HCT116 (cell line): Measurements from ENCODE around the gene C1QTNF12. TPM values are rescaled to one million over a fixed set of nuclear protein-coding genes. Genes with fewer than 3 reads are reported as not detected.

Source experiments
- ATAC-seq: fragments of 200-7000 bp; cut with Tn5 transposase; 2 replicates; pipeline ENCODE4 v1.9.1; 2020; ENCODE audit warnings: mild to moderate bottlenecking, moderate library complexity
- BruUV-seq: library from RNA; stranded (reverse); fragments of 400-500 nt; replicated peaks from 2 replicates; lab custom pipeline; 2021; lab: Mats Ljungman, UMichigan
- CTCF ChIA-PET: fragments of 300-600 bp; sonication (Branson Sonifier 250); formaldehyde crosslinking; loops from one replicate; lab custom pipeline; 2021; ENCODE audit warnings: antibody characterized with exemption; lab: Charles Lee
- POLR2A ChIA-PET: fragments of 300-600, 350-600 bp; sonication (Branson Sonifier 250); formaldehyde crosslinking; loops from one replicate; lab custom pipeline; 2021; ENCODE audit warnings: antibody characterized with exemption; lab: Charles Lee
- RAD21 ChIA-PET, 2 experiments: fragments of 300-600 bp; sonication (Branson Sonifier 250); formaldehyde crosslinking; loops; one replicate each; lab custom pipeline; 2023; ENCODE audit warnings: low total read pairs in 2 of 2; ENCODE audit not compliant: uncharacterized antibody in 2 of 2, unreplicated experiment in 2 of 2, low non-redundant PET in 1 of 2; lab: Charles Lee
- DNase-seq: peaks from one replicate; pipeline ENCODE4 v3.0.0-alpha.2; 2010; ENCODE audit warnings: low read depth, low spot score
- H2AFZ ChIP-seq: fragments of 200-600 bp; shearing (Covaris generic), sonication (generic); 2 replicates; pipeline ENCODE4 v1.6.1; 2017; ENCODE audit warnings: low read depth, mixed run types, mixed read lengths, antibody characterized with exemption, low read length; ENCODE audit not compliant: poor library complexity, severe bottlenecking
- H3K27ac ChIP-seq: 2 replicates; pipeline ENCODE4 v1.5.1; 2012; ENCODE audit warnings: low read depth, low read length
- H3K27me3 ChIP-seq: fragments of 200-600 bp; sonication (generic); 2 replicates; pipeline ENCODE4 v1.6.1; 2016; ENCODE audit warnings: mixed run types, low read length, mixed read lengths; ENCODE audit not compliant: insufficient read depth
- H3K36me3 ChIP-seq, 2 experiments: fragments of 200-500 bp in 1 of 2; fragments of 200-600 bp in 1 of 2; sonication (Bioruptor generic) in 1 of 2; sonication (generic) in 1 of 2; 2 replicates each; pipeline versions ENCODE4 v1.5.1 to v1.6.1; 2014 to 2016; ENCODE audit warnings: low read length in 2 of 2, inconsistent platforms in 1 of 2, mixed read lengths in 1 of 2, mixed run types in 1 of 2; ENCODE audit not compliant: insufficient read depth in 2 of 2, control insufficient read depth in 1 of 2
- H3K4me1 ChIP-seq, 2 experiments: fragments of 200-600 bp in 1 of 2; sonication (generic) in 1 of 2; 2 replicates each; pipeline versions ENCODE4 v1.5.1 to v1.6.1; 2012 to 2017; ENCODE audit warnings: low read length in 2 of 2, inconsistent platforms in 1 of 2, mild to moderate bottlenecking in 1 of 2, mixed read lengths in 1 of 2, mixed run types in 1 of 2, moderate library complexity in 1 of 2; ENCODE audit not compliant: insufficient read depth in 2 of 2, control insufficient read depth in 1 of 2
- H3K4me2 ChIP-seq: fragments of 200-600 bp; sonication (generic); 2 replicates; pipeline ENCODE4 v1.6.1; 2017; ENCODE audit warnings: mixed run types, low read length, mixed read lengths
- H3K4me3 ChIP-seq, 2 experiments: fragments of 200-600 bp in 1 of 2; sonication (generic) in 1 of 2; replicated peaks in 1 of 2; 2 replicates each; pipeline ENCODE4 v1.5.1; 2011 to 2016; ENCODE audit warnings: low read length in 2 of 2, control low read depth in 1 of 2, low read depth in 1 of 2, mild to moderate bottlenecking in 1 of 2, mixed read lengths in 1 of 2, mixed run types in 1 of 2
- H3K79me2 ChIP-seq: fragments of 200-600 bp; sonication (generic); 2 replicates; pipeline ENCODE4 v1.6.1; 2017; ENCODE audit warnings: mild to moderate bottlenecking, mixed run types, low read length, moderate library complexity, mixed read lengths; ENCODE audit not compliant: insufficient read depth
- H3K9ac ChIP-seq: fragments of 200-600 bp; sonication (generic); 2 replicates; pipeline ENCODE4 v1.6.1; 2016; ENCODE audit warnings: low read length, mixed read lengths
- H3K9me2 ChIP-seq: fragments of 200-600 bp; sonication (generic), shearing (Covaris generic); 2 replicates; pipeline ENCODE4 v1.6.1; 2017; ENCODE audit warnings: mixed run types, mild to moderate bottlenecking, moderate library complexity; ENCODE audit not compliant: insufficient read depth
- H3K9me3 ChIP-seq, 2 experiments: fragments of 200-500 bp in 1 of 2; fragments of 200-600 bp in 1 of 2; sonication (Bioruptor generic) in 1 of 2; sonication (generic) in 1 of 2; 2 replicates each; pipeline ENCODE4 v1.6.1; 2014 to 2017; ENCODE audit warnings: low read length in 2 of 2, mixed read lengths in 2 of 2, inconsistent platforms in 1 of 2, low read depth in 1 of 2, mild to moderate bottlenecking in 1 of 2, mixed run types in 1 of 2, moderate library complexity in 1 of 2; ENCODE audit not compliant: control insufficient read depth in 1 of 2, insufficient read depth in 1 of 2
- H4K20me1 ChIP-seq: fragments of 200-600 bp; sonication (generic), shearing (Covaris generic); 2 replicates; pipeline ENCODE4 v1.6.1; 2017; ENCODE audit warnings: mixed run types, mild to moderate bottlenecking, moderate library complexity; ENCODE audit not compliant: insufficient read depth
- CBX3 ChIP-seq: IDR thresholded peaks from 2 replicates; pipeline ENCODE4 v1.6.1; 2012; ENCODE audit warnings: low read depth
- CEBPB ChIP-seq: IDR thresholded peaks from 2 replicates; pipeline ENCODE4 v1.6.1; 2012; ENCODE audit warnings: low read depth
- EGR1 ChIP-seq: IDR thresholded peaks from 2 replicates; pipeline ENCODE4 v1.6.1; 2012; ENCODE audit warnings: low read depth
- ELF1 ChIP-seq: IDR thresholded peaks from 2 replicates; pipeline ENCODE4 v1.6.1; 2012; ENCODE audit warnings: low read depth, borderline replicate concordance
- EZH2phosphoT487 ChIP-seq: fragments of 200-600 bp; IDR thresholded peaks from 2 replicates; pipeline ENCODE4 v1.6.1; 2018; ENCODE audit warnings: antibody characterized with exemption, borderline replicate concordance
- FOSL1 ChIP-seq: IDR thresholded peaks from 2 replicates; pipeline ENCODE4 v1.6.1; 2012; ENCODE audit warnings: low read depth
- JUND ChIP-seq: IDR thresholded peaks from 2 replicates; pipeline ENCODE4 v1.6.1; 2012
- POLR2A ChIP-seq: IDR thresholded peaks from 2 replicates; pipeline ENCODE4 v1.7.0; 2011; ENCODE audit warnings: borderline replicate concordance; ENCODE audit not compliant: insufficient read depth, insufficient read length; ENCODE audit errors: extremely low read depth
- POLR2AphosphoS5 ChIP-seq: IDR thresholded peaks from 2 replicates; pipeline ENCODE4 v1.6.1; 2011; ENCODE audit warnings: mild to moderate bottlenecking, low read depth, low read length, moderate library complexity
- RAD21 ChIP-seq: IDR thresholded peaks from 2 replicates; pipeline ENCODE4 v1.6.1; 2012; ENCODE audit warnings: low read depth, mild to moderate bottlenecking
- SIN3A ChIP-seq: IDR thresholded peaks from 2 replicates; pipeline ENCODE4 v1.6.1; 2012; ENCODE audit warnings: low read depth
- SP1 ChIP-seq: IDR thresholded peaks from 2 replicates; pipeline ENCODE4 v1.6.1; 2012; ENCODE audit warnings: low read depth
- TCF7L2 ChIP-seq: IDR thresholded peaks from 2 replicates; pipeline ENCODE4 v1.7.0; 2011; ENCODE audit warnings: borderline replicate concordance, inconsistent platforms; ENCODE audit not compliant: insufficient read depth, insufficient read length; ENCODE audit errors: extremely low read depth
- ZFX ChIP-seq: fragments of 450-650 bp; IDR thresholded peaks from 2 replicates; pipeline ENCODE4 v1.6.1; 2017
- ZNF274 ChIP-seq: fragments of 200-500 bp; sonication (Bioruptor generic); IDR thresholded peaks from 2 replicates; pipeline ENCODE4 v1.6.1; 2014; ENCODE audit warnings: mild to moderate bottlenecking, low read depth, low read length, inconsistent platforms
- intact Hi-C: fragments of 100-400 bp; cut with micrococcal nuclease; formaldehyde crosslinking; loops from 2 replicates; pipeline ENCODE4 v1.10.0; 2022
- total RNA-seq: library from RNA; stranded (reverse); gene quantifications from one replicate; pipeline ENCODE4 v1.2.1, GENCODE V29; 2021; ENCODE audit not compliant: unreplicated experiment
- TF ChIP-seq, protein P1 (sequence below), 3 experiments: fragments of 200-600 bp in 1 of 3; sonication (generic) in 1 of 3; IDR thresholded peaks in 2 of 3; conservative IDR thresholded peaks in 1 of 3; 2 replicates each; pipeline ENCODE4 v1.5.1; 2012 to 2017; ENCODE audit warnings: low read depth in 2 of 3, low read length in 2 of 3, antibody characterized with exemption in 1 of 3, borderline replicate concordance in 1 of 3, control low read depth in 1 of 3, mild to moderate bottlenecking in 1 of 3, mixed read lengths in 1 of 3, mixed run types in 1 of 3, moderate library complexity in 1 of 3; ENCODE audit not compliant: insufficient read depth in 1 of 3
- TF ChIP-seq, protein P2 (sequence below): IDR thresholded peaks from 2 replicates; pipeline ENCODE4 v1.6.1; 2012; ENCODE audit warnings: low read depth
- TF ChIP-seq, protein P3 (sequence below): IDR thresholded peaks from 2 replicates; pipeline ENCODE4 v1.6.1; 2012
- TF ChIP-seq, protein P4 (sequence below): IDR thresholded peaks from 2 replicates; pipeline ENCODE4 v1.6.1; 2012
- TF ChIP-seq, protein P5 (sequence below): IDR thresholded peaks from 2 replicates; pipeline ENCODE4 v1.6.1; 2011; ENCODE audit warnings: mild to moderate bottlenecking, low read length, moderate library complexity; ENCODE audit not compliant: insufficient replicate concordance; ENCODE audit errors: extremely low read depth

The C1QTNF12 gene
- total RNA-seq, 1 experiment from 2014 or later = 6.9 TPM

DNA sequence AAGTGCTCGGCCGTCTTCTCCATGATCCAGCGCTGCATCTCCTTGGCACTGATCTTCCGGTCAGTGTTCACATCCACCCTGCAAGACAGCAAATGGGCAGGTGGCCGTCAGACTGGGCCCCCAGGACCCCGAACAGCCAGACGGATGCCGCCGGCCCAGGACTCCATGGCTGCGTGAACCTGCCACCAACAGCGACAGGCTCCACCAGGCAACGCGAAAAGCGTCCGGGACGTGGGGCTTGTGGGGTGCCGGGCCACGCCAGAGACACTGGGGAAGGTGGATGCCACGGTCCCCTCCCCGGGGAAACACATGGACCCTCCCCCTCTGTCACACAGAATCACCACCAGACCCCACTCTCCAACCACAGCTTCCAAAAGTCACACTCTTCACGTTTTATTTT is 22.6 kb downstream of the C1QTNF12 start:
- H3K4me2 ChIP-seq = no peak overlapping the region
- H3K36me3 ChIP-seq = peaks cover 26 to 28% of the 10 kb centered on the region in 2 experiments
- RAD21 ChIA-PET = no interaction called here
- no TSS peak for BruUV-seq
- H3K4me1 ChIP-seq = no peaks in the 10 kb centered on the region
- no peaks in the 10 kb centered on the region for H3K27me3 ChIP-seq
- no peak for DNase-seq
- CTCF ChIA-PET = no interaction called here
- POLR2A ChIA-PET = no interaction called here
- TF ChIP-seq CBX3 (no peak), CEBPB (no peak), ZNF274 (no peak), SIN3A (no peak), RAD21 (no peak), EGR1 (no peak), POLR2A (no peak), EZH2phosphoT487 (no peak), SP1 (no peak), ELF1 (no peak), POLR2AphosphoS5 (no peak), FOSL1 (no peak), ZFX (no peak), TCF7L2 (no peak), JUND (no peak)
- TF ChIP-seq, protein P1, sequence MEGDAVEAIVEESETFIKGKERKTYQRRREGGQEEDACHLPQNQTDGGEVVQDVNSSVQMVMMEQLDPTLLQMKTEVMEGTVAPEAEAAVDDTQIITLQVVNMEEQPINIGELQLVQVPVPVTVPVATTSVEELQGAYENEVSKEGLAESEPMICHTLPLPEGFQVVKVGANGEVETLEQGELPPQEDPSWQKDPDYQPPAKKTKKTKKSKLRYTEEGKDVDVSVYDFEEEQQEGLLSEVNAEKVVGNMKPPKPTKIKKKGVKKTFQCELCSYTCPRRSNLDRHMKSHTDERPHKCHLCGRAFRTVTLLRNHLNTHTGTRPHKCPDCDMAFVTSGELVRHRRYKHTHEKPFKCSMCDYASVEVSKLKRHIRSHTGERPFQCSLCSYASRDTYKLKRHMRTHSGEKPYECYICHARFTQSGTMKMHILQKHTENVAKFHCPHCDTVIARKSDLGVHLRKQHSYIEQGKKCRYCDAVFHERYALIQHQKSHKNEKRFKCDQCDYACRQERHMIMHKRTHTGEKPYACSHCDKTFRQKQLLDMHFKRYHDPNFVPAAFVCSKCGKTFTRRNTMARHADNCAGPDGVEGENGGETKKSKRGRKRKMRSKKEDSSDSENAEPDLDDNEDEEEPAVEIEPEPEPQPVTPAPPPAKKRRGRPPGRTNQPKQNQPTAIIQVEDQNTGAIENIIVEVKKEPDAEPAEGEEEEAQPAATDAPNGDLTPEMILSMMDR (IDR thresholded peaks at IDR 0.05 in 2 of 3, conservative IDR thresholded peaks at IDR 0.05 in 1 of 3; ENCODE audit: borderline replicate concordance in 1 of 3, insufficient read depth in 1 of 3, low read depth in 2 of 3, low read length in 2 of 3) = no peak
- TF ChIP-seq, protein P2, sequence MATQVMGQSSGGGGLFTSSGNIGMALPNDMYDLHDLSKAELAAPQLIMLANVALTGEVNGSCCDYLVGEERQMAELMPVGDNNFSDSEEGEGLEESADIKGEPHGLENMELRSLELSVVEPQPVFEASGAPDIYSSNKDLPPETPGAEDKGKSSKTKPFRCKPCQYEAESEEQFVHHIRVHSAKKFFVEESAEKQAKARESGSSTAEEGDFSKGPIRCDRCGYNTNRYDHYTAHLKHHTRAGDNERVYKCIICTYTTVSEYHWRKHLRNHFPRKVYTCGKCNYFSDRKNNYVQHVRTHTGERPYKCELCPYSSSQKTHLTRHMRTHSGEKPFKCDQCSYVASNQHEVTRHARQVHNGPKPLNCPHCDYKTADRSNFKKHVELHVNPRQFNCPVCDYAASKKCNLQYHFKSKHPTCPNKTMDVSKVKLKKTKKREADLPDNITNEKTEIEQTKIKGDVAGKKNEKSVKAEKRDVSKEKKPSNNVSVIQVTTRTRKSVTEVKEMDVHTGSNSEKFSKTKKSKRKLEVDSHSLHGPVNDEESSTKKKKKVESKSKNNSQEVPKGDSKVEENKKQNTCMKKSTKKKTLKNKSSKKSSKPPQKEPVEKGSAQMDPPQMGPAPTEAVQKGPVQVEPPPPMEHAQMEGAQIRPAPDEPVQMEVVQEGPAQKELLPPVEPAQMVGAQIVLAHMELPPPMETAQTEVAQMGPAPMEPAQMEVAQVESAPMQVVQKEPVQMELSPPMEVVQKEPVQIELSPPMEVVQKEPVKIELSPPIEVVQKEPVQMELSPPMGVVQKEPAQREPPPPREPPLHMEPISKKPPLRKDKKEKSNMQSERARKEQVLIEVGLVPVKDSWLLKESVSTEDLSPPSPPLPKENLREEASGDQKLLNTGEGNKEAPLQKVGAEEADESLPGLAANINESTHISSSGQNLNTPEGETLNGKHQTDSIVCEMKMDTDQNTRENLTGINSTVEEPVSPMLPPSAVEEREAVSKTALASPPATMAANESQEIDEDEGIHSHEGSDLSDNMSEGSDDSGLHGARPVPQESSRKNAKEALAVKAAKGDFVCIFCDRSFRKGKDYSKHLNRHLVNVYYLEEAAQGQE = no peak
- TF ChIP-seq, protein P3, sequence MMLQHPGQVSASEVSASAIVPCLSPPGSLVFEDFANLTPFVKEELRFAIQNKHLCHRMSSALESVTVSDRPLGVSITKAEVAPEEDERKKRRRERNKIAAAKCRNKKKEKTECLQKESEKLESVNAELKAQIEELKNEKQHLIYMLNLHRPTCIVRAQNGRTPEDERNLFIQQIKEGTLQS = no peak
- TF ChIP-seq, protein P4, sequence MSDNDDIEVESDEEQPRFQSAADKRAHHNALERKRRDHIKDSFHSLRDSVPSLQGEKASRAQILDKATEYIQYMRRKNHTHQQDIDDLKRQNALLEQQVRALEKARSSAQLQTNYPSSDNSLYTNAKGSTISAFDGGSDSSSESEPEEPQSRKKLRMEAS = no peak
- TF ChIP-seq, protein P5, sequence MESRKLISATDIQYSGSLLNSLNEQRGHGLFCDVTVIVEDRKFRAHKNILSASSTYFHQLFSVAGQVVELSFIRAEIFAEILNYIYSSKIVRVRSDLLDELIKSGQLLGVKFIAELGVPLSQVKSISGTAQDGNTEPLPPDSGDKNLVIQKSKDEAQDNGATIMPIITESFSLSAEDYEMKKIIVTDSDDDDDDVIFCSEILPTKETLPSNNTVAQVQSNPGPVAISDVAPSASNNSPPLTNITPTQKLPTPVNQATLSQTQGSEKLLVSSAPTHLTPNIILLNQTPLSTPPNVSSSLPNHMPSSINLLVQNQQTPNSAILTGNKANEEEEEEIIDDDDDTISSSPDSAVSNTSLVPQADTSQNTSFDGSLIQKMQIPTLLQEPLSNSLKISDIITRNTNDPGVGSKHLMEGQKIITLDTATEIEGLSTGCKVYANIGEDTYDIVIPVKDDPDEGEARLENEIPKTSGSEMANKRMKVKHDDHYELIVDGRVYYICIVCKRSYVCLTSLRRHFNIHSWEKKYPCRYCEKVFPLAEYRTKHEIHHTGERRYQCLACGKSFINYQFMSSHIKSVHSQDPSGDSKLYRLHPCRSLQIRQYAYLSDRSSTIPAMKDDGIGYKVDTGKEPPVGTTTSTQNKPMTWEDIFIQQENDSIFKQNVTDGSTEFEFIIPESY = no peak
- TF ChIP-seq, all 23 proteins: peak for 0
- Histone ChIP-seq H3K79me2 (peaks cover 56% of the 10 kb centered on the region), H3K9me3 (no peaks in the 10 kb centered on the region), H3K27ac (no peak overlapping the region; the same call in 1 of the 2 replicates), H4K20me1 (no peaks in the 10 kb centered on the region), H2AFZ (no peak overlapping the region), H3K9me2 (no peaks in the 10 kb centered on the region), H3K9ac (no peak overlapping the region), H3K4me3 (no peak overlapping the region)
- no peak for ATAC-seq
- intact Hi-C loops = no loop called here
